CD8-positive, alpha-beta memory T cell (primary cell): Measurements from ENCODE around the gene UGT2B11. TPM values are rescaled to one million over a fixed set of nuclear protein-coding genes. Genes with fewer than 3 reads are reported as not detected.
"Not testable (repeated sequence)": the region's sequence is repeated elsewhere in the genome, so short reads cannot be mapped to it uniquely, and the experiment has no call there.

Source experiments
- CTCF ChIA-PET: fragments of 350-600 bp; sonication (Branson Sonifier 250); formaldehyde crosslinking; loops from one replicate; lab custom pipeline; 2021; ENCODE audit warnings: antibody characterized with exemption; lab: Charles Lee
- POLR2A ChIA-PET: fragments of 350-600 bp; sonication (Branson Sonifier 250); formaldehyde crosslinking; loops from one replicate; lab custom pipeline; 2021; ENCODE audit warnings: antibody characterized with exemption; lab: Charles Lee
- DNase-seq, 5 donors: peaks; one replicate each; pipeline versions ENCODE4 v3.0.0 to v3.0.0-alpha.2; 2020 to 2022; ENCODE audit warnings: mixed read lengths in 1 of 5
- H3K27ac ChIP-seq: one replicate; pipeline ENCODE4 v1.7.0; 2013; ENCODE audit warnings: low read depth, mild to moderate bottlenecking, low read length, moderate library complexity
- H3K27me3 ChIP-seq: 2 replicates; pipeline ENCODE4 v1.7.0; 2013; ENCODE audit warnings: low read length, mild to moderate bottlenecking; ENCODE audit not compliant: insufficient read depth, poor library complexity, severe bottlenecking
- H3K36me3 ChIP-seq: 2 replicates; pipeline ENCODE4 v1.7.0; 2013; ENCODE audit warnings: mild to moderate bottlenecking, low read length, moderate library complexity; ENCODE audit not compliant: insufficient read depth
- H3K4me1 ChIP-seq: 2 replicates; pipeline ENCODE4 v1.7.0; 2013; ENCODE audit warnings: mild to moderate bottlenecking, low read length, moderate library complexity; ENCODE audit not compliant: insufficient read depth
- H3K4me3 ChIP-seq: 2 replicates; pipeline ENCODE4 v1.7.0; 2013; ENCODE audit warnings: mild to moderate bottlenecking, low read length
- H3K9me3 ChIP-seq: 2 replicates; pipeline ENCODE4 v1.7.0; 2013; ENCODE audit warnings: mild to moderate bottlenecking, low read length
- H3K27ac Mint-ChIP-seq, 8 donors: one replicate each; pipeline ENCODE4 v1.8.0; 2020 to 2021; ENCODE audit warnings: mixed read lengths in 8 of 8, mild to moderate bottlenecking in 6 of 8, inconsistent platforms in 3 of 8, moderate library complexity in 3 of 8
- H3K27me3 Mint-ChIP-seq, 2 donors: one replicate each; pipeline ENCODE4 v1.8.0; 2020 to 2021; ENCODE audit warnings: mixed read lengths in 2 of 2, mild to moderate bottlenecking in 1 of 2, moderate library complexity in 1 of 2
- H3K36me3 Mint-ChIP-seq, 3 donors: one replicate each; pipeline ENCODE4 v1.8.0; 2020 to 2021; ENCODE audit warnings: mixed read lengths in 3 of 3, inconsistent platforms in 1 of 3, mild to moderate bottlenecking in 1 of 3
- H3K4me1 Mint-ChIP-seq, 3 donors: one replicate each; pipeline ENCODE4 v1.8.0; 2020 to 2021; ENCODE audit warnings: mixed read lengths in 3 of 3, inconsistent platforms in 1 of 3, mild to moderate bottlenecking in 1 of 3
- H3K4me3 Mint-ChIP-seq, 7 donors: one replicate each; pipeline ENCODE4 v1.8.0; 2020 to 2021; ENCODE audit warnings: mixed read lengths in 7 of 7, mild to moderate bottlenecking in 6 of 7, moderate library complexity in 4 of 7, inconsistent platforms in 2 of 7
- H3K9me3 Mint-ChIP-seq, 5 donors: one replicate each; pipeline ENCODE4 v1.8.0; 2020 to 2022; ENCODE audit warnings: mixed read lengths in 5 of 5, mild to moderate bottlenecking in 3 of 5, moderate library complexity in 2 of 5, inconsistent platforms in 1 of 5
- polyA plus RNA-seq: library from polyadenylated mRNA; unstranded; fragments of 300-500 nt; fragmentation: Illumina TruSeq; gene quantifications from one replicate; pipeline ENCODE4 v1.2.3, GENCODE V29; 2021
- total RNA-seq, 2 experiments: library from RNA; stranded (reverse); gene quantifications; one replicate each; pipeline ENCODE4 v1.2.3, GENCODE V29; 2021

Gene UGT2B11
- total and polyA plus RNA-seq, 3 experiments from 2014 or later: not detected

- H3K4me1 Mint-ChIP-seq, H3K36me3 Mint-ChIP-seq, H3K36me3 ChIP-seq, H3K27ac Mint-ChIP-seq, H3K9me3 Mint-ChIP-seq, H3K4me3 Mint-ChIP-seq, POLR2A ChIA-PET, CTCF ChIA-PET, H3K27me3 Mint-ChIP-seq, H3K27ac ChIP-seq, H3K9me3 ChIP-seq, H3K27me3 ChIP-seq, H3K4me1 ChIP-seq, H3K4me3 ChIP-seq, DNase-seq: not testable (repeated sequence)
These were observed 48.8 kb downstream of the UGT2B11 start for GRCh38 chr4:69165707-69166106.

DNA sequence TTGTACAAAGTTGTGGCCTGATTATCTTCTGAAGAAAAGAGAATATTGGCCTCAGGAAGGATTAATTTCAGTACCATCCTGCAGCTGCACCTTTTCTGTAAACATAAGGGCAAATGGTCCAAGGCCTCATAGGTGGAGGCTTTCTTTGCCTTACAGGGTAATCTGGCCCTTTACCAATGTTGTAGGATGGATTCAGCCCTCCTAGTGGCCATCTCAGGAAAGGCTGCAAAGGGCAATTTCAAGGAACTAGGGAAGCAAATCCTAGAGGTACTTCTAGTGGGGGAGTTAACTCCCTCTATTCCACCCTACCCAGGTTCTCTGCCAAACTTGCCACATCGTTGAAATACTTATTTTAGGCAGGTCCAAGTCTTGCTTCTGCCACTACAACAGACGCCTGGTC is 57.6 kb downstream of the UGT2B11 start:
- no peaks in the 10 kb centered on the region for H3K27me3 ChIP-seq
- POLR2A ChIA-PET: no interaction called here
- DNase-seq: no peak

GRCh38 chr4:69154021-69154420 is 60.5 kb downstream of the UGT2B11 start:
- ChIA-PET CTCF (no interaction called here), POLR2A (no interaction called here)
- Mint-ChIP-seq H3K27me3 (no peaks in the 10 kb centered on the region), H3K36me3 (no peaks in the 10 kb centered on the region), H3K9me3 (peaks cover 0 to 2% (median 0%) of the 10 kb centered on the region in 5 donors), H3K4me1 (no peaks in the 10 kb centered on the region), H3K27ac (no peak overlapping the region), H3K4me3 (no peak overlapping the region)
- no peaks in the 10 kb centered on the region for H3K36me3 ChIP-seq
- H3K4me3 ChIP-seq: no peak overlapping the region
- no peaks in the 10 kb centered on the region for H3K9me3 ChIP-seq
- no peak overlapping the region for H3K27ac ChIP-seq
- H3K27me3 ChIP-seq: no peaks in the 10 kb centered on the region
- DNase-seq: no peak
- no peaks in the 10 kb centered on the region for H3K4me1 ChIP-seq

More for the DNA sequence above, 57.6 kb downstream of the UGT2B11 start:
- CTCF ChIA-PET: no interaction called here
- no peak overlapping the region for H3K4me3 Mint-ChIP-seq
- Histone ChIP-seq H3K36me3 (no peaks in the 10 kb centered on the region), H3K27ac (no peak overlapping the region), H3K4me3 (no peak overlapping the region), H3K9me3 (no peaks in the 10 kb centered on the region), H3K4me1 (no peaks in the 10 kb centered on the region)
- H3K4me1 Mint-ChIP-seq: no peaks in the 10 kb centered on the region
- H3K27ac Mint-ChIP-seq: no peak overlapping the region
- H3K27me3 Mint-ChIP-seq: no peaks in the 10 kb centered on the region
- no peaks in the 10 kb centered on the region for H3K36me3 Mint-ChIP-seq
- peaks cover 0 to 2% (median 0%) of the 10 kb centered on the region in 5 donors for H3K9me3 Mint-ChIP-seq

Other genes starting within 250 kb of the UGT2B11 start
- not detected for gene UGT2B7, start 118.3 kb downstream of the UGT2B11 start, total RNA-seq
- not detected for gene UGT2B7, start 118.3 kb downstream of the UGT2B11 start, polyA plus RNA-seq
- not detected for gene UGT2B28, start 65.7 kb upstream of the UGT2B11 start, total RNA-seq
- gene UGT2B28, start 65.7 kb upstream of the UGT2B11 start, polyA plus RNA-seq: not detected